SU-DHL-6 (cell line): ENCODE measurements around the gene CFAP97D2.

Experiments
- H2AFZ ChIP-seq: fragments of 200-600 bp; sonication (generic); 2 replicates; pipeline ENCODE4 v1.6.1; 2014; ENCODE audit warnings: low read depth, mild to moderate bottlenecking, moderate library complexity, mixed read lengths, antibody characterized with exemption, low read length; ENCODE audit not compliant: severe bottlenecking
- H3F3A ChIP-seq: fragments of 200-600 bp; shearing (Covaris generic); 2 replicates; pipeline ENCODE4 v1.6.0; 2016; ENCODE audit warnings: antibody characterized with exemption, mild to moderate bottlenecking; ENCODE audit not compliant: insufficient read depth
- H3K27ac ChIP-seq: fragments of 200-600 bp; sonication (generic); 2 replicates; pipeline ENCODE4 v1.5.1; 2016; ENCODE audit warnings: low read depth, mild to moderate bottlenecking, low read length, moderate library complexity, mixed read lengths
- H3K27me3 ChIP-seq: fragments of 200-600 bp; sonication (generic), shearing (Covaris generic); 2 replicates; pipeline ENCODE4 v1.6.0; 2014; ENCODE audit warnings: mild to moderate bottlenecking, low read length
- H3K36me3 ChIP-seq: fragments of 200-600 bp; sonication (generic); 2 replicates; pipeline ENCODE4 v1.6.1; 2014; ENCODE audit warnings: mild to moderate bottlenecking, low read length, mixed read lengths
- H3K4me2 ChIP-seq: fragments of 300-600, 200-600 bp; shearing (Covaris generic), sonication (generic); 2 replicates; pipeline ENCODE4 v1.6.0; 2014; ENCODE audit warnings: low read length, low read depth, mild to moderate bottlenecking; ENCODE audit not compliant: poor library complexity, severe bottlenecking
- H3K4me3 ChIP-seq: fragments of 200-600 bp; sonication (generic); 2 replicates; pipeline ENCODE4 v1.5.1; 2014; ENCODE audit warnings: antibody characterized with exemption, low read length, mild to moderate bottlenecking, mixed read lengths; ENCODE audit not compliant: insufficient read depth, poor library complexity, severe bottlenecking
- H3K79me2 ChIP-seq: fragments of 200-600 bp; sonication (generic); 2 replicates; pipeline ENCODE4 v1.6.1; 2014; ENCODE audit warnings: mild to moderate bottlenecking, low read length, moderate library complexity; ENCODE audit not compliant: insufficient read depth
- H3K9ac ChIP-seq: fragments of 200-600 bp; sonication (generic); 2 replicates; pipeline ENCODE4 v1.7.0; 2014; ENCODE audit warnings: mild to moderate bottlenecking, low read length
- H3K9me2 ChIP-seq: fragments of 200-600 bp; sonication (generic); replicated peaks from 2 replicates; pipeline ENCODE4 v1.6.1; 2014; ENCODE audit warnings: low read length; ENCODE audit not compliant: insufficient read depth
- H3K9me3 ChIP-seq: fragments of 200-600 bp; sonication (generic); 2 replicates; pipeline ENCODE4 v1.6.1; 2014; ENCODE audit warnings: low read length, mixed read lengths; ENCODE audit not compliant: insufficient read depth
- H4K20me1 ChIP-seq: fragments of 200-600 bp; sonication (generic); 2 replicates; pipeline ENCODE4 v1.6.1; 2014; ENCODE audit warnings: low read depth, mild to moderate bottlenecking, antibody characterized with exemption, low read length, moderate library complexity, mixed read lengths
- EZH2phosphoT487 ChIP-seq: fragments of 200-600 bp; sonication (generic), shearing (Covaris generic); conservative IDR thresholded peaks from 2 replicates; pipeline ENCODE4 v1.6.1; 2018; ENCODE audit warnings: mild to moderate bottlenecking, antibody characterized with exemption, low read length, moderate library complexity, mixed read lengths
- TF ChIP-seq, protein P1 (sequence below): fragments of 200-600 bp; sonication (generic); IDR thresholded peaks from one replicate; pipeline ENCODE4 v1.5.1; 2017; ENCODE audit warnings: antibody characterized with exemption, mild to moderate bottlenecking, low read length, moderate library complexity; ENCODE audit not compliant: insufficient read depth, poor library complexity, severe bottlenecking

The CFAP97D2 gene

DNA sequence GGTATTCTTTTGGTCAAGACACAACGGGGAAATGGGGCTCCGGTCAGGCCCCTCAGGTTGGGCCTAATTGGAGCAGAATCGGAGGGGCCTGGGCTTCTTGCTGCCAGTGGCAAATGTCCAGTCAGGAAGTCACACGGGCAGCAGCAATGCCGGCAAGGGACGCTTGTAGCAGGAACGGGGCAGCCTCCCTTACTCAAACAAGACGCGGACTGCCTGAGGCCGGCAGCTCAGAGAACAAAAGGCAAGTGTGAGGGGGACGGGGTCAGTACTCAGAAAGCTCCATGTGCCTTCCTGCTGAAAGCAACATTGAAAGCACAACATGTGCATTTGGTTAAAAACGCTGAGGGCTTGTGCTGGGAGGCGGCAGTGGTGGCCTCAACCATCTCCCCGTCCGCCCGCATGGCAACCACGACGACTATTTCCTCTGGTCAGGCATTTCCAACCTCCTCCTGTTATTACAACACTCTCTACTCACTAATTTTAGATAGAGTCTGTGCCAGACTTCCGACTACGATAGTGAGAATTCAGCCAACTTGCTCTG is 26.2 kb upstream of the CFAP97D2 start:
- Histone ChIP-seq H3K27ac (no peak overlapping the region), H3K9ac (no peak overlapping the region), H3K79me2 (no peaks in the 10 kb centered on the region), H3K36me3 (no peaks in the 10 kb centered on the region), H3K9me3 (no peaks in the 10 kb centered on the region), H3K4me2 (no peak overlapping the region), H3K27me3 (no peaks in the 10 kb centered on the region), H4K20me1 (no peaks in the 10 kb centered on the region), H3F3A (no peaks in the 10 kb centered on the region), H3K4me3 (no peak overlapping the region), H3K9me2 (no peaks in the 10 kb centered on the region), H2AFZ (no peak overlapping the region)
- TF ChIP-seq, protein P1, sequence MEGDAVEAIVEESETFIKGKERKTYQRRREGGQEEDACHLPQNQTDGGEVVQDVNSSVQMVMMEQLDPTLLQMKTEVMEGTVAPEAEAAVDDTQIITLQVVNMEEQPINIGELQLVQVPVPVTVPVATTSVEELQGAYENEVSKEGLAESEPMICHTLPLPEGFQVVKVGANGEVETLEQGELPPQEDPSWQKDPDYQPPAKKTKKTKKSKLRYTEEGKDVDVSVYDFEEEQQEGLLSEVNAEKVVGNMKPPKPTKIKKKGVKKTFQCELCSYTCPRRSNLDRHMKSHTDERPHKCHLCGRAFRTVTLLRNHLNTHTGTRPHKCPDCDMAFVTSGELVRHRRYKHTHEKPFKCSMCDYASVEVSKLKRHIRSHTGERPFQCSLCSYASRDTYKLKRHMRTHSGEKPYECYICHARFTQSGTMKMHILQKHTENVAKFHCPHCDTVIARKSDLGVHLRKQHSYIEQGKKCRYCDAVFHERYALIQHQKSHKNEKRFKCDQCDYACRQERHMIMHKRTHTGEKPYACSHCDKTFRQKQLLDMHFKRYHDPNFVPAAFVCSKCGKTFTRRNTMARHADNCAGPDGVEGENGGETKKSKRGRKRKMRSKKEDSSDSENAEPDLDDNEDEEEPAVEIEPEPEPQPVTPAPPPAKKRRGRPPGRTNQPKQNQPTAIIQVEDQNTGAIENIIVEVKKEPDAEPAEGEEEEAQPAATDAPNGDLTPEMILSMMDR = no peak
- no peak for TF ChIP-seq EZH2phosphoT487

DNA sequence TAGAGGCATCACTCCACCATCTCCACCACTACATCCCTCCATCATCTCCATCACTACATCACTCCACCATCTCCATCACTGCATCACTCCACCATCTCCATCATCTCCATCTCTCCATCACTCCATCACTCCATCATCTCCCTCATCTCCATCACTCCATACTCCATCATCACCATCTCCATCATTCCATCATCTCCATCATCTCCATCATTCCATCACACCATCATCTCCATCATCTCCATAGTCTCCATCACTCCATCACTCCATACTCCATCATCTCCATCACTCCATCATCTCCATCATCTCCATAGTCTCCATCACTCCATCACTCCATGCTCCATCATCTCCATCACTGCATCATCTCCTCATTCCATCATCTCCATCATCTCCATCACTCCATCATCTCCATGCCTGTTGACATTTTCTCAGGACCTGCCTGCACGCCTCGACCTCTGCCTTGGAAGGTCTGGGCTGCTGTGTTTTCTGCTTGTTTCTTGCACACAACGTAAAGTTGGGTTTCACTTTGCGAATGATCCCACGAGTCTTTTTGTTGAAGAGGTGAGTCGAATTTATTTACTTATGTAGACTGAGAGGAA is 25.5 kb upstream of the CFAP97D2 start:
- no peaks in the 10 kb centered on the region for H3K36me3 ChIP-seq
- H3K27ac ChIP-seq = no peak overlapping the region
- H4K20me1 ChIP-seq = no peaks in the 10 kb centered on the region
- H3K79me2 ChIP-seq = no peaks in the 10 kb centered on the region
- H3K27me3 ChIP-seq = no peaks in the 10 kb centered on the region
- no peak overlapping the region for H2AFZ ChIP-seq
- H3K9me3 ChIP-seq = no peaks in the 10 kb centered on the region
- H3F3A ChIP-seq = no peaks in the 10 kb centered on the region
- TF ChIP-seq, protein P1 = no peak
- no peak for TF ChIP-seq EZH2phosphoT487
- no peak overlapping the region for H3K9ac ChIP-seq
- no peak overlapping the region for H3K4me3 ChIP-seq
- no peaks in the 10 kb centered on the region for H3K9me2 ChIP-seq
- H3K4me2 ChIP-seq = no peak overlapping the region

DNA sequence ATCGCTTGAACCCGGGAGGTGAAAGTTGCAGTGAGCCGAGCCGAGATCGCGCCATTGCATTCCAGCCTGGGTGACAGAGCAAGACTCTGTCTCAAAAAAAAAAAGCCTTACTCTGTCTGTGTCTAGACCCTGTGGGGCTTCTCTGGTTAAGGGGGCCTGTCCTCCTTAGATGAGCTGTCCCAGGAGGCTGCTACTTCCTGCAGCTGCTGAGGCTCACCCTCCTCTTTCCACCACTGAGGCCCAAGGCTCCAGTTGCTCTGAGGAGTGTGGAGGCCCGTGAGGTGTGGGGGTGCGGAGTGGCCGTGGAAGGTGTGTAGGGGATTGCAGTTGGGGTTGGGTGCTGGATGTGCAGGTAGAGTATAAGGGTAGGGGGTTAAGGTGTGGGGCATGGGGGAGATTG is 24.6 kb upstream of the CFAP97D2 start:
- no peak overlapping the region for H3K27ac ChIP-seq
- no peaks in the 10 kb centered on the region for H3K27me3 ChIP-seq
- H3K9me2 ChIP-seq = no peaks in the 10 kb centered on the region
- H2AFZ ChIP-seq = no peak overlapping the region
- H3K4me2 ChIP-seq = no peak overlapping the region
- H3K4me3 ChIP-seq = no peak overlapping the region
- H3K79me2 ChIP-seq = no peaks in the 10 kb centered on the region
- no peak overlapping the region for H3K9ac ChIP-seq
- no peaks in the 10 kb centered on the region for H4K20me1 ChIP-seq
- H3K9me3 ChIP-seq = no peaks in the 10 kb centered on the region
- TF ChIP-seq, protein P1 = no peak
- no peak for TF ChIP-seq EZH2phosphoT487
- H3F3A ChIP-seq = no peaks in the 10 kb centered on the region
- H3K36me3 ChIP-seq = no peaks in the 10 kb centered on the region
